Right renal pelvis (tissue), 4 donors: ENCODE results near the gene PANK1. TPM values are rescaled to one million over a fixed set of nuclear protein-coding genes. Genes with fewer than 3 reads are reported as not detected.
A peak's percentile ranks its signal among the peaks of the same experiment; 100 is the strongest.
"Not testable (repeated sequence)": the region's sequence is repeated elsewhere in the genome, so short reads cannot be mapped to it uniquely, and the experiment has no call there.

Experiments used
- DNase-seq, 4 donors: peaks; one replicate each; pipeline ENCODE4 v3.0.0-alpha.2; 2013; ENCODE audit warnings: low read depth in 4 of 4, low spot score in 3 of 4, missing footprints in 1 of 4
- polyA plus RNA-seq, 4 donors: library from polyadenylated mRNA; unstranded; fragments of 120-200 nt; gene quantifications; one replicate each; pipeline ENCODE4 v1.2.1, GENCODE V29; 2013; ENCODE audit not compliant: insufficient read length in 4 of 4

The PANK1 gene
- polyA plus RNA-seq, 4 donors: 43.1 to 55.5 (median 50.8) TPM

DNA sequence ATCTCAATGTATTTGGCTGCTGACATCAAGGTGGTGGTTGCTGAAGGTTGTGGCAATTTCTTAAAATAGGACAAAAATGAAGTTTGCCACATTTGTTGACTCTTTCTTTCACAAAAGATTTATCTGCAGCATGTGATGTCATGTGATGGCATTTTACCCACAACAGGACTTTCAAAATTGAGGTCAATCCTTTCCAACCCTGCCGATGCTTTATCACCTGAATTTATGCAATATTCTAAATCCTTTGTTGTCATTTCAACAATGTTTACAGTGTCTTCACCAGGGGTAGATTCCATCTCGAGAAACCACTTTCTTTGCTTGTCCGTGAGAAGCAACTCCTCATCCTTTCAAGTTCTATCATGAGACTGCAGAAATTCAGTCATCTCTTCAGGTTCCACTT lies 69.0 kb downstream of the PANK1 start:
- DNase-seq: no peak

DNA sequence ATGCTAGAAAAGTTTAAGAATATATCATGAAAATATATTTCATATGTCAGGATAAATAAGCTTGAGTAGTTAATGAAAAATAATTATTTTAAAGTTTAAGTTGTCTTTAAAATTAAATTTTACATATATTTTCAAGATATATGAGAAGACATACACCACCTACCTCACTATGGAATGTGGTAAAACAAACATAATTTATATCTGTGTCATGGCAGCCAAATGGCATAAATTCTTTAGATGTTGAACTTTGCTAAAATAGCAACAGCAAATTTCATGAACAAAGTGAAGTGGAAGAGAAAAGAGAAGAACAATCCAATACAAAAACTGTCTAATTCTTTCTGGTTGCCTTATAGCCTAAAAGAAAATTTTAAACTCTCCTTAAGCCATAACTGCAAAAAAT lies 70.0 kb downstream of the PANK1 start:
- no peak for DNase-seq

DNA sequence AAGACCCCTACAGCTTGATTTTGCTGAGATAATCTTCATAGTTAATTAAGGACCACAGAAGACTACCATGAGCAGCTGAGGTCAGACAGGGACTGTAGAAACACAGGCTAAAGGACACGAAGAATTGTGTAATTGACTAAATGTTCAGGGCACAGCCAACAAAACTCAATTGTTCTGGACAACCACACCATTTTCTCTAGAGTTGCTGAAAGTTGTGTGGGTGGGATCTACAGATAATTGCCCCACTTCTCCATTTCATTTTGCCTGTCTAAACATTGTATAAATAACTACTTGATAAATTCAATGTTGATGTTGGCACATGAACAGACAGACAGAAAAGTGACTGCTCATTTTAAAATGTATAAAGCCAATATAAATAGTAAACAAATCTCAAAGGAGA lies 70.7 kb downstream of the PANK1 start:
- DNase-seq: no peak

DNA sequence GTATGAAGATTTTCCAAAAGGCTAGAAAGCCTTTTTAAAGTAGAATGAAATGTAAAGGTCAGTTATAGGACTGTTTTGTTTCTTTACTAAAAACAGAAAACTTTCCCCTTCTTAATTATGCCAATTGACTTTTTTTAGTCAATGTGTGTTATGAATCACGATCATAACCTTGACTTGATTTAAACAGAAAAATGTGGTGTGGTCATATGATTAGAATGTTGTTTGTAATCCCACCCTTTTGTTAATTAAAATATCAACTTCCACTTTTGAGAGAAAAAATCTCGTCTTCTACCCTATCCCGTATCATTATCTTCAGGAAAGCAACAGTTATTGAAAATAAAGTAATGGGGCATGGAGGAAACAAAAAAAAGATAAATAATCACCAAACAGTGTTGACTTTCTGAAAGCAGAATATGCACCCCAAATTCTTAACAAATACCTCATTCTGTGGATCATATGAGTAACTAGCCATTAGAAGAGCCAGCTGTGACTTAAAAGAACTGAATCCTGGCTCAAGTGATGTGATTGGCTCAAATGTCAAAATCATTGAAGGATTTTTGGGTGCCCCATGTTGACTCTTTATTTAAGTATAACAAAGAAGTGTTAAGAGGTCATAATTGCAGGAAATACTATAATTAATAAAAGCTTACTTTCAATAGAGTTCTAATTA lies 77.3 kb downstream of the PANK1 start:
- no peak for DNase-seq

DNA sequence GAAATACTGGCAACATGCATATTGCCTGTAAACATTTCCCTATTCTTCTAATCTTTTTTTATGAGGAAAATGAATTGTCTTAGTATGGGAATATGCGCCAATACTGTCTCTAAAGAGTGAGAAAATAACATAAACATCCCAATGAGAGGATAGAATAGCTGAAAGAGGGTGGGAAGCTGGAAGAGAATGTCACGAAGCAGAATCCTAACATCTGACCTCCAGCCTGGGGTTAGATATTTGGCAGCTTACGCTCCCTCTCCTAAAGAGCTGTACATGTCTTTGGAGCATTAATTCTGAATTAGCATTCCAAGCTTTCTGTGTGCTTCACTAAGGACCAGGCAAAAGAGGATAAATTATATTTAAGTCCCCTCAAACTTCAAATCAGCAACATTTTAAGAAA lies 78.0 kb downstream of the PANK1 start:
- peak in 1 of 4 donors; percentile 47 for DNase-seq

DNA sequence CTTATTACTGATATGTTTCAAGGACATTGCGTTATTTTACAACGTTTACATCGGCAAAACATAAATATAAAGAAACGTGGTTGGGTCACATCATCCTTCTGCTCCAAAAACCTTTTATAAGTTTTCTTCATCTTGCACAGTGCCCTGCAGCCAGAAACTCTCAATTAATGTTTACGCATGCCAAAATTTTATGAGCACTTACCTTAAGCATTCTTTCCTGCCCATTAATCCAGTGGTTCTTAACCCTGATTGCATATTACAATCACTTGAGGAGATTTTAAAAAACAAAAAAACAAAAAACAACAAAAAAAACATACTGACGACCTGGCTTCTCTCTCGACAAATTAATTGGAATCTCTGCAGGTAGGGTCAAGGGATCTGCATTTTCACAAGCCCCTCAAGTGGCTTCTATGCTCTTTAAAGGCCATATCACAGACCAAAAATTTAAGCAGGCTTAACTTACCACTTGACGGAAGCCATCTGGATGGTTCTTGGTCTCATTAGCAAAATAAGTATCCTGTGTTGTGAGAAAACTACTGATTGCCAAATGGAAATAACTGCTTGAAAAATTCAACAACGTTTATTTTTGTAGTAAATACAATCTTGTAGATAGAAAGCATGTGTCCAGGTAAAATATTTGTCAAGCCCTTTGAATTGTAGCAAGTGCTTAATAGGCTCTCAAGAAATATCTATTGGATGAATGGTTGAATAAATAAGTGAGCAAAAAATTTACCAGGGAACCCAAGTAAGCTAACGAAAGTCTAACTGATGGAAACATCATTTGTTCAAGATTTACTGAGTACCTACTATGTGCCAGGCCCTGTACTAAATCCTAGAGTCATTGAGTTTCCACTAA lies 78.7 kb downstream of the PANK1 start:
- peak in 1 of 4 donors; percentile 33 for DNase-seq

DNA sequence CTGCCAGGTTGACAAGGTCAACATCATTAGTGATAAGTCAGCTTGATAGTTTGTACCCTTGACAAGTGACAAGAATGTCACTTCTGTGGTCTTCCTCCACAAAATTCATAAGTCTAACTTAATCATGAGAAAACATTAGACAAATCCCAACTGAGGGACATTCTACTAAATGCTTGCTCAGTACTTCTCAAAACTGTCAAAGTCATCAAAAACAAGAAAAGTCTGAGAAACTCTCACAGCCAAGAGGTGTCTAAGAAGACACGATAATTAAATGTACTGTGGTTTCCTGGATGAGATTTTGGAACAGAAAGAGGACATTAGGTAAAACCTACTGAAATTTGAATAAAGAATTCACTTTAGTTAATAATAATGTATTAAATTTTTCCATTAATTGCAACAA lies 79.9 kb downstream of the PANK1 start:
- no peak for DNase-seq

DNA sequence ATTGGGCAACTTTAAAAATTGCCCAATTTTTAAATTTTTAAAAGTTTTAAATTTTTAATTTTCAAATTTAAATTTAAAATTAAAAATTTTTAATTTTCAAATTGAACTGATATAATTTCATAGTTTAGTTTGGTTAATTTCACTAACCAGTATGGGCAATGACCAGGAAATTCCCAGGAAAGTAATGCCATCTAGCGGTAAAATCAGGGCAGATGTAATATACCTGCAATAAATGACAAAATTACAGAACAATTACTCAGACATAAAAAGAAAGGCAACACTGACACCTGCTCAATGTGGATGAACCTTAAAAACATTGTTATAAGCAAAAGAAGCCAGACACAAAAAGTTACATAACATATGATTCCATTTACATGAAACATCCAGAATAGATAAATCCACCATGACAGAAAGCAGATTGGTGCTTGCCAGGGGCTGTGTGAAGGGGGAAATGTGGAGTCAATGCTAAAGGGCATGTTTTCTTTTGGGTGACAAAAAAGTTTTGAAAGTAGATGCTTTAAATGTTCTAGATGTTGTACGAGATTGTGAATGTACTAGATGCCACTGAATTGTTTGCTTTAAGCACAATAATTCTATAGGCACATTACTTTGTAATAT lies 81.1 kb downstream of the PANK1 start:
- DNase-seq: peak in 3 of 4 donors; percentile 19 to 25 (median 22)

DNA sequence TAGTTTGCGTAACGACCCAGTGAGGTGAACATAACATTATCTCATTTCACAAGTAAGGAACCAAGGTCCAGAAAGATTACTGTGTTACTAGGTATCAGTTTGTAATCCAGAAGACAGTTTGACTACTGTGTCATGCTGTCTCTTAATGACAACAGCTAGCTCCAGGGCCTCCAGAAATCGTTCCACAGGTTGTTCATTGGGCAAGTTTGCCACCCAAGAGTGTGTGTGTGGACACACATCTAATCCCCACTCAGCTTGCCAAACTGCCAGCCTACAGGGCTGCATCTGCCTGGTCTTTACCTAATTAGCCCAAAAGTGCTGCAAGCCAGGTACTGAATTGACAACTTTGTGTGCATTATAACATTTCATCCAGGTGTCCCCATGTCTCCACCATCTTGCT lies 81.7 kb downstream of the PANK1 start:
- DNase-seq: no peak

DNA sequence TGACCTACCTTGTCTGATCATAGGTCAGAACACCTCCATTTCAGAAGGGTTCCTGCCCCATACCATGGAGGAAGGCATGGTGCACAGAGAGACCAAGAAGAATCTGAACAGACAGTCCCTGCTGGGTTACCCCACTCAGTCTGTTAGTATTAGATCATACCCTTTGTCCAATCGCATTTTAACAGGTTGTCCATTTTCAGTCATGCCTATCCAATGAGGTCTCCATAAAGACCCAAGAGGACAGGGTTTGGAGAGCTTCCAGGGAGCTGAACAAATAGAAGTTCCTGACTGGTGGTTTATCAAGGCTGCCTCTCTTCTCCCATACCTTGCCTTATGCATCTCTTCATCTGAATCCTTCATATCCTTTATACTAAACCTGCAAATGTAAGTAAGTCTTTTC lies 88.4 kb downstream of the PANK1 start:
- no peak for DNase-seq

DNA sequence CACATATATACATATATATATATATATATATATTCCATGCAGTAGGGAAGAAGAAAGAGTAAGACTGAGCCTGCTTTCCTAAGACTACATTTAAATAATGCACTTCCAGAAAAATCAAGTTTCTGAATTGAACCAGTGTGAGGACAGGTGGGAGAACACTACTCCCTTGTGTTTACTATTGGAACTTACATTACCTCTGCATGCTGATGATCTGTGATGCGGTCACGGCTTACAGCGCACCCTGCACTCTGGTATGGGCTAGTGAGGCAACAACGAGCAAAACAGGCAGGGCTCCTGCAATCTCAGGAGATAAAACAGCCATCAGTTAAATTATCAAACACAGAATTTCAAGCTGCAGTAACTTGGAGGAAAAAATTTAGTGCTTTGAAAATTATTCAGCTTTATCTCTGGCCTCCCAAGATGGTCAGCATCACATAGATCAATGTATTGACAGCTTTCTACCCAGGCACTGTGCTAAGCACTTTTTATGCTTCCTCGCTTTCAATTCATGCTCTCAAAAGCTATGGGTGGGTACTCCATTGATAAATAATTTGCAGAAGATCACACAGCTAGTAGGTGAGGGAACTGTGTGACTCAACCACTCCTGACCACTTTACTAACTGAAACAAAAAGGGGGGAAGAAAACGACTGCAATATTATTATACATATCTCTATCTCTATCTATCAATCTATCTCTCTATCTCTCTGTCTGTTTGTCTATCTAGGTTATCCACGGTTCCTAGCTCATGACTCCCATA lies 89.2 kb downstream of the PANK1 start:
- DNase-seq: no peak

DNA sequence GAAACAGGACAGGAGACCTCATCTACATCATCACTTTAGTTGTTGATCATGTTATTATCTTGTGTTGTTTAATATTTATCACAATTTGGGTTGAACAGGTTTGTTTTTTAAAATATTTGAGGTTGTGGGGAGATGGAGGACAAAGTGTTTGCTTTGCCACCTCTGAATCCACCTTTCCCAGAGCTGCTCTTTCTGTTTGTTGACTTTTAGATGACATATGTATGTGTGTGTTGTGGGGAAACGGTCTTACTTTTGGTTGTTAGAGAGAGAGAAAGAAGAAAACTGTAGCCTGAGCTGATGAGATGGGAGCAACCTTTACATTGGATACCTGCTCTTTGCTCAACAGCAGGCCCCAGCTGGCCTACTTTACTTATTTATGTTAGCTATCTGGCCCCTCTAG lies 90.6 kb downstream of the PANK1 start:
- no peak for DNase-seq

DNA sequence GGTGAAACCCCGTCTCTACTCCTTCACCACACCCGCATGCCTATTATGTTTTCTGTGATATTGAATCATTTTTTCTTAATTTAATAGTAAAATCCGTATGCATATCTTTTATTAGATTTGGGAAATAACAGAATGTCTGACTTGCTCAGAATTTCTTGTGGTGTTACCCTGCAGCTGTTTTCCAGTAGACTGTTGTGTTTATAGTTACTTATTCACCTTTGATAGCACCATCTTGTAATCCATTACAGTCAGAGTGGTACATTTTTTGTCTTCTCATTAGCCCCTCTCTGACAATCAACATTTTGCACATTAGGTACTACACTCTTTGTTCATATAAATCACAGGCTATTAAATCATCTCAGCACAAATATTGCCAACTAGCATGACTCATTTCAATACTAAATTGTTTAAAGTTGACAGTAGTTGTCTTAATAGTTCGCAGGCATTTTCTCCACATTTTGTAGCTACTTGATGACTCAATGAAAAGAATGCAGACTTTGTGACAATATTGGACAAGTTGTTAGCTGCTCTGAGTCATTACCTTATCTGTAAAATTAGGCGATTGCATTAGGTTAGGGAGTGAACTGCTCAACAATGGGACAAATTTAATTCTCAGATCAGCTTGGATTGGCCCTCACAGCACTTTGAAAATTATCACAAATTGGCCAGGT lies 91.8 kb downstream of the PANK1 start:
- DNase-seq: no peak

DNA sequence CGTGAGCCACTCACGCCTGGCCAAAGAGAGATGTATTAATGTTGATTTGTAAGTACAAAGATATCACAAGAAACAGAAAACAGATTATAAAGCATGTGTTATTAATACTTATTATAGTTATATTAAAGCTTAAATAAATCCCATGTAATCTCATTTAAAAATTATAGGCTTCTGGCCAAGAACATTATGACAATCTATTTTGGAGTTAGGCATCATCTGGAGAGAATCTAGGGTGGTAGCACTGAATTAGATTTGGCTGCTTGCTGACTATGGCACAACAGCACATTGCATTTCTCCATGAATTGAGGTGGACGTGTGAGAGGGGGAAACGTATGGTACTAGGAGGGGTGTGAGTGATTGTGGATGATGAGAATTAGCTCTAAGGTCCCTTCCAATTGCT lies 92.8 kb downstream of the PANK1 start:
- DNase-seq: no peak

DNA sequence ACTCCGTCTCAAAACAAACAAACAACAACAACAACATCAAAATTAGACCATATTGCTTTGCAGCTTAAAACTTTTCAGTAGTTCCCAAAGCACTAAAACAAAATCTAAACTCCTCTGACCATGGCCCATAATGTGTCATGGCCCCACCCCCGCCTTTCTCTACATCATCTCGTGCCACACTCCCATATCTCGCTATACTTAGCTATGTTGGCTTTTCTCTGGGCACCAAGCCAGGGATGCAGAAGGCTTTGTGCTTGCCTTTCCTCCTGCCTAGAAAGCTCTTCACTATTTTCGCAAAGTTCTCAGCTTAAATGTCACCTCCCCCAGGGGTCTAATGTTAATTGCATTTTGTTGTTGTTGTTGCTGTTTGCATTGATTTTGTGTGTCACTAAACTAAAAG lies 94.5 kb downstream of the PANK1 start:
- no peak for DNase-seq

DNA sequence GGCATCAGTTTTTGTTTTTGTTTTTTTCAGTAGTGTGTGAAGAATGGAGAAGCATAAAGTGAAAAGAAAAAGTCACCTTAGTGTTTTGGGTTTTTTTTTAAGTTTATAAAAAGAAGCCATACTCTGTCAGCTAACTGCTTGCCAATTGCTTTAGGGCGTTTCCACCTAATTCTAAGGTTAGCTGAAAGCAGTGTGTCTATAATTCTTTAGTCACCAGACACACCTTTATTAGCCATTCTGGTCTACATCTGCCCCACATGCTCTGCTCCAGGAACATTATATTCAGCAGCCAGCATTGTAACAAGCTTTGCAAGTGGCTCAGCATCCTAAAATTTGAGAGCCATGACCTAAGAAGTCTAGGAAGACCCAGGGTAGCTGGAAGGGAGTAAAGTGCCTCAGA lies 95.5 kb downstream of the PANK1 start:
- DNase-seq: no peak

DNA sequence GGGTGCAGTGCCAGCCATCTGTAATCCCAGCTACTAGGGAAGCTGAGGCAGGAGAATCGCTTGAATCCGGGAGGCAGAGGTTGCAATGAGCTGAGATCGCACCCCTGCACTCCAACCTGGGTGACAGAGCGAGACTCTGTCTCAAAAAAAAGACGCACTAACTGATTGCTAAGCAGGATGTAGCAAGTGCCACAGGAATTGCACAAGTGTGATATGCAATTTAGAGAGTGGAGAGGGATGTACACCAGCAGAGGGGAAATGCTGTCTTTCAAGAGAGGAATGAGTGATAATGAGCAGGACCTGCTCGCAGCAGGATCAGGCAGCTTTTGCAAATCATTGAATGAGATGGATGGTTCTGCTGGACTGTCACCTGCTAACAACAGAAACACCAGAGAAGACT lies 96.4 kb downstream of the PANK1 start:
- DNase-seq: no peak

DNA sequence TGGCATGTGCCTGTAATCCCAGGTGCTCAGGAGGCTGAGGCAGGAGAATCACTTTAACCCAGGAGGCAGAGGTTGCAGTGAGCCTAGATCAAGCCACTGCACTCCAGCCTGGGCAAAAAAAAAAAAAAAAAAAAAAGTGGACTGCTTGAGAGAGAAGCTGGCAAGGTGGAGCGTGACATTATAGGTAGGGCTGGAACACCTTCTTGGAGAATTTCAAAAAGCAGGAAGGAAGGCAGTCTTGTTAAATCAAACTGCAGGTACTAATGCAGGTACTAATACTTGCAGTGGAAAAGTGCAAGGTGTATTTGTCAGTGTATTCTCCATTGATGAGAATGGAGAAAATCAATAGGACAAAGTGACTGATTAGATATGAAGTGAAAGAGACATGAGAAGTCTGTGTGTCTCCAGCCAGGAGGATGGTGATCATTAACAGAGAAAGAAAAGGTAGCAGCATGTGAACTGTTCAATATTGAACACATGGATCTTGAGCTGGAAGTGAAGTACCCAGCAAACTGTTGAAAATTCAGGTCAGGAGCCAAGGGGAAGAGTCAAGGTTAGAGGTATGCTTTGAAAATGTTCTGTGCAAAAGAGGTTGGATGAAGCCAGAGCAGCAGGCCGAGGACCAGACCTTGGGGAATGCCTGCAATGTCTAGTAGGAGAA lies 97.1 kb downstream of the PANK1 start:
- no peak for DNase-seq

DNA sequence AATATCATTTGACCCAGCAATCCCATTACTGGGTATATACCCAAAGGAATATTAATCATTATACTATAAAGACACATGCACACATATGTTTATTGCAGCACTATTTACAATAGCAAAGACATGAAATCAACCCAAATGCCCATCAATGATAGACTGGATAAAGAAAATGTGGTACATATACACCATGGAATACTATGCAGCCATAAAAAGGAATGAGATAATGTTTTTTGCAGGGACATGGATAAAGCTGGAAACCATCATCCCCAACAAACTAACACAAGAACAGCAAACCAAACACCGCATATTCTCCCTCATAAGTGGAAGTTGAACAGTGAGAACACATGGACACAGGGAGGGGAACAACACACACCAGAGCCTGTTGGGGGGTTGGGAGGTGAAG lies 98.4 kb downstream of the PANK1 start:
- not testable (repeated sequence) for DNase-seq

DNA sequence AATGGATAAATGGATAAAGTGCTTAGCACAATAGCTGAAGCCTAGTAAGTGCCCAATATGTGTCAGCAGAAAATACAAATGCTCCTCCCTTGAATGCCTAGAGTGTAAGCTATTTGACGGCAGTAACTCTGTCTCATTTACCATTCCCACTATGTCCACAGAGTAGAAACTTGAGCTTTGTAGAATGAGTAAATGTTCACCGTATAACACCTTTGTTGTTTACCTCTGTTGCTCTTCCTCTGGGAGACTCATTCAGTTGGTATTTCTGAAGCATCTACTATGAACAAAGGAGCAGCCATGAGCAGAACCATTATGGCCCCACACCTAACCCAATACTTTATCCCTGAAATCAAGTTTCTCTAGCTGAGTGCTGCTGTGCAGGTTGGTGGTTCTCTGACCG lies 101.2 kb downstream of the PANK1 start:
- no peak for DNase-seq
